ENCODE results near the gene PPP1R13L.

PPP1R13L gene

DNA sequence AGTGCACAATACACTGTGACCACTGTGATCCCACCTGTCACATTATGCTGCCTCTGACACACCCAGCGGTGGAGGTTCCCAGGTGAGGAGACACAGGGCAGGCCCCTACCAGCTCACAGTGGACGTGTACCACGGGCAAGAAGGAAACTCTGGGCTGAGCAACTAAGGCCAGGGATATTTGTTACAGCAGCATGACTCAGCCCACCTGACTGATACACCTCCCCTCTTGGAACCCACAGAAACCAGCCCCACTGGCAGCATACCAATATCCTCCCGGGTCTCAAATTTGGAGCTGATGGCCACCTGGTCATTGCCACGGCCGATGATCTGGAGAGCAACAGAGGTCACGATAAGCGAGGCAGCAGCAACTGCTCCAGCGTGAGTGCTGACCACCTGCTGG is 49.5 kb downstream of the PPP1R13L start (continued):
- TF ChIP-seq, protein P1, sequence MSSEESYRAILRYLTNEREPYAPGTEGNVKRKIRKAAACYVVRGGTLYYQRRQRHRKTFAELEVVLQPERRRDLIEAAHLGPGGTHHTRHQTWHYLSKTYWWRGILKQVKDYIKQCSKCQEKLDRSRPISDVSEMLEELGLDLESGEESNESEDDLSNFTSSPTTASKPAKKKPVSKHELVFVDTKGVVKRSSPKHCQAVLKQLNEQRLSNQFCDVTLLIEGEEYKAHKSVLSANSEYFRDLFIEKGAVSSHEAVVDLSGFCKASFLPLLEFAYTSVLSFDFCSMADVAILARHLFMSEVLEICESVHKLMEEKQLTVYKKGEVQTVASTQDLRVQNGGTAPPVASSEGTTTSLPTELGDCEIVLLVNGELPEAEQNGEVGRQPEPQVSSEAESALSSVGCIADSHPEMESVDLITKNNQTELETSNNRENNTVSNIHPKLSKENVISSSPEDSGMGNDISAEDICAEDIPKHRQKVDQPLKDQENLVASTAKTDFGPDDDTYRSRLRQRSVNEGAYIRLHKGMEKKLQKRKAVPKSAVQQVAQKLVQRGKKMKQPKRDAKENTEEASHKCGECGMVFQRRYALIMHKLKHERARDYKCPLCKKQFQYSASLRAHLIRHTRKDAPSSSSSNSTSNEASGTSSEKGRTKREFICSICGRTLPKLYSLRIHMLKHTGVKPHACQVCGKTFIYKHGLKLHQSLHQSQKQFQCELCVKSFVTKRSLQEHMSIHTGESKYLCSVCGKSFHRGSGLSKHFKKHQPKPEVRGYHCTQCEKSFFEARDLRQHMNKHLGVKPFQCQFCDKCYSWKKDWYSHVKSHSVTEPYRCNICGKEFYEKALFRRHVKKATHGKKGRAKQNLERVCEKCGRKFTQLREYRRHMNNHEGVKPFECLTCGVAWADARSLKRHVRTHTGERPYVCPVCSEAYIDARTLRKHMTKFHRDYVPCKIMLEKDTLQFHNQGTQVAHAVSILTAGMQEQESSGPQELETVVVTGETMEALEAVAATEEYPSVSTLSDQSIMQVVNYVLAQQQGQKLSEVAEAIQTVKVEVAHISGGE (tag by site-specific recombination; conservative IDR thresholded peaks at IDR 0.05; ENCODE audit: low read depth): no peak

DNA sequence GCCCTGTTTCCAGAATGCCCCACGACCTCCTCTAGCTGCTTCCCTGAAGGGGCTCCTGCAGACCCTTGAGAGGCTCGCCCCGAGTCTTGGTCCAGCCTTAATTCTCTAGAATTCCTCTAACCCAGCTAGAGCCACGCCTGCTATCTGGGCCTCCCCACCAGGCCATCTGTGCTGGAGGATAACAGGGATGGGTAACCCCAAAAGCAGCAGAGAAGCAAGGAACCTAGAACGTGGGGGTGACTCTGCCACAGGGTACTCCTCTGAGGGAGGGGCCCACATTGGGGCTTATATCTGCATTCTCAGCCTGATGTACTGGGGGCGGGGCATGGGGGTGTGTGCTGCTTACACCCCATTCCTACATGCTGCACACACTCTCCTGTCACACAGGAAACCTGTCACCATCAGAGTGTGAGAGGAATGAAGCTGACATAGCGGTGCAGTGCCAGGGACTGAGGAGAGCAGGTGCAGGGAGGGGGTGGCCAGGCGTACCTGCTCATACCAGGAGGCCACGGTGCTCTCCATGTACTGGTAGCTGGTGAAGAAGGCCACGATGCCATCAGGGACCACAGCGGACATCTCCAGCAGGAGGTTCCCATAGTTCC is 50.5 kb downstream of the PPP1R13L start:
- H3K9me3 ChIP-seq (ENCODE audit: control insufficient read depth, insufficient read depth, low read depth, low read length): no peaks in the 10 kb centered on the region
- no peaks in the 10 kb centered on the region for H3K4me1 ChIP-seq (ENCODE audit: control insufficient read depth, insufficient read depth, low read length)
- TF ChIP-seq KLF7 (tag by site-specific recombination; IDR thresholded peaks at IDR 0.05; ENCODE audit: borderline replicate concordance): no peak
- TF ChIP-seq ZNF626 (tag by site-specific recombination; IDR thresholded peaks at IDR 0.05): no peak
- TF ChIP-seq, protein P1 (tag by site-specific recombination; conservative IDR thresholded peaks at IDR 0.05; ENCODE audit: low read depth): no peak
- TF ChIP-seq, protein P2, sequence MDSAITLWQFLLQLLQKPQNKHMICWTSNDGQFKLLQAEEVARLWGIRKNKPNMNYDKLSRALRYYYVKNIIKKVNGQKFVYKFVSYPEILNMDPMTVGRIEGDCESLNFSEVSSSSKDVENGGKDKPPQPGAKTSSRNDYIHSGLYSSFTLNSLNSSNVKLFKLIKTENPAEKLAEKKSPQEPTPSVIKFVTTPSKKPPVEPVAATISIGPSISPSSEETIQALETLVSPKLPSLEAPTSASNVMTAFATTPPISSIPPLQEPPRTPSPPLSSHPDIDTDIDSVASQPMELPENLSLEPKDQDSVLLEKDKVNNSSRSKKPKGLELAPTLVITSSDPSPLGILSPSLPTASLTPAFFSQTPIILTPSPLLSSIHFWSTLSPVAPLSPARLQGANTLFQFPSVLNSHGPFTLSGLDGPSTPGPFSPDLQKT (IDR thresholded peaks at IDR 0.05; ENCODE audit: borderline replicate concordance, low read depth, low read length): no peak
- no peak for TF ChIP-seq ZFP37 (tag by site-specific recombination; IDR thresholded peaks at IDR 0.05)
- no peak for TF ChIP-seq ZNF600 (tag by site-specific recombination; IDR thresholded peaks at IDR 0.05)
- no peak for TF ChIP-seq ZNF549 (tag by site-specific recombination; IDR thresholded peaks at IDR 0.05)
- TF ChIP-seq, protein P3, sequence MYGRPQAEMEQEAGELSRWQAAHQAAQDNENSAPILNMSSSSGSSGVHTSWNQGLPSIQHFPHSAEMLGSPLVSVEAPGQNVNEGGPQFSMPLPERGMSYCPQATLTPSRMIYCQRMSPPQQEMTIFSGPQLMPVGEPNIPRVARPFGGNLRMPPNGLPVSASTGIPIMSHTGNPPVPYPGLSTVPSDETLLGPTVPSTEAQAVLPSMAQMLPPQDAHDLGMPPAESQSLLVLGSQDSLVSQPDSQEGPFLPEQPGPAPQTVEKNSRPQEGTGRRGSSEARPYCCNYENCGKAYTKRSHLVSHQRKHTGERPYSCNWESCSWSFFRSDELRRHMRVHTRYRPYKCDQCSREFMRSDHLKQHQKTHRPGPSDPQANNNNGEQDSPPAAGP (tag by site-specific recombination; IDR thresholded peaks at IDR 0.05): no peak
- TF ChIP-seq ZNF391 (tag by site-specific recombination; IDR thresholded peaks at IDR 0.05; ENCODE audit: borderline replicate concordance, low read depth): no peak
- TF ChIP-seq, protein P4, sequence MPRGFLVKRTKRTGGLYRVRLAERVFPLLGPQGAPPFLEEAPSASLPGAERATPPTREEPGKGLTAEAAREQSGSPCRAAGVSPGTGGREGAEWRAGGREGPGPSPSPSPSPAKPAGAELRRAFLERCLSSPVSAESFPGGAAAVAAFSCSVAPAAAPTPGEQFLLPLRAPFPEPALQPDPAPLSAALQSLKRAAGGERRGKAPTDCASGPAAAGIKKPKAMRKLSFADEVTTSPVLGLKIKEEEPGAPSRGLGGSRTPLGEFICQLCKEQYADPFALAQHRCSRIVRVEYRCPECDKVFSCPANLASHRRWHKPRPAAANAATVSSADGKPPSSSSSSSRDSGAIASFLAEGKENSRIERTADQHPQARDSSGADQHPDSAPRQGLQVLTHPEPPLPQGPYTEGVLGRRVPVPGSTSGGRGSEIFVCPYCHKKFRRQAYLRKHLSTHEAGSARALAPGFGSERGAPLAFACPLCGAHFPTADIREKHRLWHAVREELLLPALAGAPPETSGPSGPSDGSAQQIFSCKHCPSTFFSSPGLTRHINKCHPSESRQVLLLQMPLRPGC (tag by site-specific recombination; IDR thresholded peaks at IDR 0.05): no peak
- POLR2A ChIA-PET: interaction anchor here (0.6 kb wide), 1 partner anchor 103 kb away, joined by 3 read pairs; no protein-coding TSS in a partner anchor
- no peak overlapping the region for H3K27ac ChIP-seq (ENCODE audit: extremely low read depth, low read depth, low read length)
- CTCF ChIA-PET: interaction anchor here (1.6 kb wide), 1 partner anchor 16 kb away, joined by 9 read pairs; no protein-coding TSS in a partner anchor
- H3K36me3 ChIP-seq (ENCODE audit: control insufficient read depth in 2 of 2, insufficient read depth in 1 of 2, low read length in 2 of 2): peaks cover 34 to 95% of the 10 kb centered on the region in 2 experiments
- H3K4me3 ChIP-seq (ENCODE audit: low read depth, low read length): no peak overlapping the region

All from HEK293 (cell line).